GM12878 (cell line): ENCODE measurements around the gene FYB1. TPM values are rescaled to one million over a fixed set of nuclear protein-coding genes. Genes with fewer than 3 reads are reported as not detected.

Source experiments
- ATAC-seq: fragments of 200-7000 bp; cut with Tn5 transposase; 3 replicates; pipeline ENCODE4 v1.9.1; 2020; ENCODE audit warnings: mild to moderate bottlenecking, moderate library complexity
- BruUV-seq: library from RNA; stranded (reverse); fragments of 400-500 nt; replicated peaks from 2 replicates; lab custom pipeline; 2021; lab: Mats Ljungman, UMichigan
- CTCF ChIA-PET: fragments of 300-600 bp; sonication (Branson Sonifier 250); formaldehyde crosslinking; extraction: SDS; loops from one replicate; lab custom pipeline; 2021; ENCODE audit warnings: inconsistent platforms; lab: Yijun Ruan, JAX
- POLR2A ChIA-PET: fragments of 350-600 bp; formaldehyde crosslinking; extraction: SDS; loops from one replicate; lab custom pipeline; 2021; ENCODE audit warnings: inconsistent platforms; lab: Charles Lee
- RAD21 ChIA-PET: fragments of 300-600 bp; sonication (Branson Sonifier 250); formaldehyde crosslinking; loops from one replicate; lab custom pipeline; 2023; ENCODE audit warnings: antibody characterized with exemption; ENCODE audit not compliant: unreplicated experiment; lab: Charles Lee
- SMC1A ChIA-PET: fragments of 300-600 bp; sonication (Branson Sonifier 250); formaldehyde crosslinking; loops from one replicate; lab custom pipeline; 2023; ENCODE audit not compliant: unreplicated experiment, uncharacterized antibody; lab: Charles Lee
- DNase-seq: peaks from one replicate; pipeline ENCODE4 v3.0.0-alpha.2; 2011; ENCODE audit warnings: low read depth, low spot score
- FAIRE-seq: peaks from 3 replicates; lab custom pipeline; 2011; peaks lifted over from hg19 to GRCh38; lab: Jason Lieb, UNC
- H2AFZ ChIP-seq: 2 replicates; pipeline ENCODE4 v1.6.0; 2011; ENCODE audit warnings: low read depth, low read length, control low read depth; ENCODE audit not compliant: control insufficient read depth
- H3K27ac ChIP-seq: 2 replicates; pipeline ENCODE4 v1.5.1; 2011; ENCODE audit warnings: control low read depth; ENCODE audit not compliant: control insufficient read depth, insufficient read depth
- H3K27me3 ChIP-seq, 2 experiments: replicated peaks in 1 of 2; 2 replicates each; pipeline versions ENCODE4 v1.6.0 to v1.6.1; 2011; ENCODE audit warnings: low read length in 1 of 2; ENCODE audit not compliant: control insufficient read depth in 2 of 2, insufficient read depth in 2 of 2
- H3K36me3 ChIP-seq, 2 experiments: 2 replicates each; pipeline ENCODE4 v1.5.1; 2011; ENCODE audit warnings: low read length in 1 of 2; ENCODE audit not compliant: control insufficient read depth in 2 of 2, insufficient read depth in 2 of 2
- H3K4me1 ChIP-seq: 2 replicates; pipeline ENCODE4 v1.6.1; 2011; ENCODE audit warnings: mild to moderate bottlenecking, low read length, moderate library complexity, mixed read lengths; ENCODE audit not compliant: control insufficient read depth, insufficient read depth
- H3K4me2 ChIP-seq: 2 replicates; pipeline ENCODE4 v1.6.0; 2011; ENCODE audit warnings: control low read depth; ENCODE audit not compliant: control insufficient read depth, insufficient read depth
- H3K4me3 ChIP-seq: fragments of 200-600 bp; sonication (generic); 2 replicates; pipeline ENCODE4 v1.5.1; 2016
- H3K79me2 ChIP-seq: 2 replicates; pipeline ENCODE4 v1.6.0; 2011; ENCODE audit warnings: low read length; ENCODE audit not compliant: control insufficient read depth, insufficient read depth
- H3K9ac ChIP-seq: 2 replicates; pipeline ENCODE4 v1.8.0; 2011; ENCODE audit warnings: low read length, control low read depth, mixed read lengths; ENCODE audit not compliant: control insufficient read depth, insufficient read depth
- H3K9me3 ChIP-seq: replicated peaks from 3 replicates; pipeline ENCODE4 v1.5.1; 2011; ENCODE audit warnings: mild to moderate bottlenecking, low read length; ENCODE audit not compliant: control insufficient read depth, insufficient read depth
- H4K20me1 ChIP-seq: 2 replicates; pipeline ENCODE4 v1.6.0; 2011; ENCODE audit not compliant: control insufficient read depth, insufficient read depth
- ASH2L ChIP-seq: fragments of 300-600, 200-600 bp; sonication (generic); IDR thresholded peaks from 2 replicates; pipeline ENCODE4 v1.6.1; 2017; ENCODE audit warnings: low read depth, mild to moderate bottlenecking, borderline replicate concordance
- POLR2AphosphoS5 ChIP-seq: IDR thresholded peaks from 2 replicates; pipeline ENCODE4 v1.6.1; 2011; ENCODE audit warnings: mild to moderate bottlenecking, low read length, inconsistent platforms
- RELA ChIP-seq: fragments of 450-650 bp; IDR thresholded peaks from 2 replicates; pipeline ENCODE4 v1.8.0; 2014; ENCODE audit warnings: borderline replicate concordance; ENCODE audit not compliant: partially characterized antibody
- ZNF24 ChIP-seq: fragments of 450-650 bp; IDR thresholded peaks from 2 replicates; pipeline ENCODE4 v1.6.1; 2017; ENCODE audit warnings: antibody characterized with exemption, mild to moderate bottlenecking
- WGBS: methylation state at CpG from one replicate; pipeline ENCODE4 v1.1.6; 2016; ENCODE audit warnings: low lambda C conversion rate; ENCODE audit not compliant: insufficient replicate concordance, insufficient coverage; ENCODE audit errors: missing lambda C conversion rate; 5-methylcytosine and 5-hydroxymethylcytosine counted together
- in situ Hi-C: fragments of 300-500 bp; cut with MboI; formaldehyde crosslinking; loops from 9 replicates; pipeline ENCODE4 v1.14.3; 2018; ENCODE audit warnings: mixed read lengths
- intact Hi-C: fragments of 100-400 bp; cut with micrococcal nuclease; formaldehyde crosslinking; loops from one replicate; pipeline ENCODE4 v1.14.2; 2022; ENCODE audit not compliant: unreplicated experiment
- polyA plus RNA-seq, 11 experiments: library from polyadenylated mRNA; depleted of rRNA in 4 of 11; unstranded in 6 of 11; stranded (reverse) in 5 of 11; fragments of >200 nt; fragmentation: Nextera tagmentation in 4 of 11; fragmentation: Illumina TruSeq in 1 of 11; extraction: Ambion mirVana in 4 of 11; extraction: Trizol in 1 of 11; gene quantifications; 1 replicate in 1 of 11; 2 replicates in 10 of 11; pipeline versions ENCODE4 v1.2.1 to v1.2.3, GENCODE V29; 2011 to 2016; ENCODE audit warnings: inconsistent platforms in 2 of 11, missing spikeins in 2 of 11, low read depth in 1 of 11
- total RNA-seq, 4 experiments: library from RNA; depleted of rRNA in 3 of 4; stranded (reverse); fragments of >200 nt in 3 of 4; fragmentation: Illumina TruSeq in 1 of 4; extraction: Trizol in 1 of 4; gene quantifications; 2 replicates each; pipeline versions ENCODE4 v1.2.1 to v1.2.3, GENCODE V29; 2013 to 2021
- TF ChIP-seq, protein P1 (sequence below): fragments of 150-350 bp; IDR thresholded peaks from 2 replicates; pipeline ENCODE4 v1.6.1; 2014; ENCODE audit warnings: mild to moderate bottlenecking, low read depth, low read length
- TF ChIP-seq, protein P2 (sequence below): fragments of 450-650 bp; formaldehyde crosslinking; IDR thresholded peaks from 2 replicates; pipeline ENCODE4 v1.4.0; 2020; ENCODE audit warnings: mild to moderate bottlenecking, moderate library complexity

FYB1 gene
- total and polyA plus RNA-seq, 10 of the 15 experiments (the other 5 are each of a cell fraction or from before 2014, with no cell fraction given): 0.06 to 4.3 (median 0.25) TPM; not detected in 2

DNA sequence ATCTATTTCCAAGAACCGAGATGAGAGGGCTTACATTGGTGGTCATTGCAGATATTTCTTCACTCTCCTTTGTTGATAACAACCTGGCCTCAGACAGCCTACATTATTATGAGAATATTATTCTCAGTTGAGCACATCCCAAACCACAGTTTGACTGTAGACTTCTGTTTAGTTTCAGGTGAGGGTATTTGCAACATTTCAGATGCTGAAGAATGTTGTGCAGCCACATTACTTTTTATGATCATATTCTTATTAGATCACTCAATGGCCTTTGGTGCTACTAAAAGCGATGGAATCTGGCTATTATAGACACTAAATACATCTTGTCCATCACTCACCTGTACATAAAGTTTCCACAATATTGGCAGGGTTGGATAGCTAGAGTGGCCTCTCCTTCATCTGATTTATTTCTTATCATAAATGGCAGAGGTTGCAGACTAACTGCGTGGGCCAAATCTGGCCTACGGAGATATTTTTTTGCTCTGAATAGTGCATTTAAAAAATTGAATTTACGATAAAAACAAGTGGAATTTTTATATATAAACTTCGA is 119.0 kb downstream of the FYB1 start (continued):
- TF ChIP-seq POLR2AphosphoS5 (no peak), ASH2L (no peak)

DNA sequence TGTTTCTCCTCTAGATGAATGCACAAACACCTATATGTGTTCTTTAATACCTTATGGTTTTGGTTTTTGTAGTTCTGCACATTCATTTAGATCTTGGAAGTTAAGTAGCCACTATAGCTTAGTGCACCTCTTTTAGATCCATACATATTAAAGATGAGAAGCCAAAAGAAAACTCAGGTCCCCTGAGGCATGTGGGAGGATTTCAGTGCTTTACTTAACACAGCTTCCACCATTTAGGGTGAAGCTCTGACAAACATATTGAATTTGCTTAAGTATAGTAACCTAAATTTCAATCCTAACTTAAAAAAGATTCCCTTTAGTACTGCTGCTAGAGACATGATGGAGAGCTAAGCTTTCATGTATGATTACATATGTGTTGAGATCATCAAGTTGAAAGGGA is 119.5 kb downstream of the FYB1 start:
- SMC1A ChIA-PET: interaction anchor here (0.9 to 1.2 kb wide), 2 partner anchors 12 to 19 kb away, joined by 3 read pairs; no protein-coding TSS in a partner anchor
- H3K4me1 ChIP-seq: no peaks in the 10 kb centered on the region
- H3K9ac ChIP-seq: no peak overlapping the region
- DNase-seq: no peak
- intact Hi-C loops (no loop called here), in situ Hi-C loops (loop anchor here (25.0 kb wide), 1 partner anchor 663 kb away; no protein-coding TSS in a partner anchor)
- H3K9me3 ChIP-seq: no peaks in the 10 kb centered on the region
- no peak for TF ChIP-seq RELA
- no peak overlapping the region for H3K27ac ChIP-seq
- POLR2A ChIA-PET: no interaction called here
- CTCF ChIA-PET: interaction anchor here (1.0 to 1.6 kb wide), 2 partner anchors 9 to 13 kb away, joined by 3 to 4 read pairs; no protein-coding TSS in a partner anchor
- RAD21 ChIA-PET: no interaction called here
- no peak for FAIRE-seq
- no peaks in the 10 kb centered on the region for H3K36me3 ChIP-seq
- no TSS peak for BruUV-seq
- H2AFZ ChIP-seq: no peak overlapping the region
- no peaks in the 10 kb centered on the region for H4K20me1 ChIP-seq
- ATAC-seq: no peak
- no peaks in the 10 kb centered on the region for H3K27me3 ChIP-seq
- no peaks in the 10 kb centered on the region for H3K79me2 ChIP-seq
- no peak overlapping the region for H3K4me3 ChIP-seq
- H3K4me2 ChIP-seq: no peak overlapping the region

DNA sequence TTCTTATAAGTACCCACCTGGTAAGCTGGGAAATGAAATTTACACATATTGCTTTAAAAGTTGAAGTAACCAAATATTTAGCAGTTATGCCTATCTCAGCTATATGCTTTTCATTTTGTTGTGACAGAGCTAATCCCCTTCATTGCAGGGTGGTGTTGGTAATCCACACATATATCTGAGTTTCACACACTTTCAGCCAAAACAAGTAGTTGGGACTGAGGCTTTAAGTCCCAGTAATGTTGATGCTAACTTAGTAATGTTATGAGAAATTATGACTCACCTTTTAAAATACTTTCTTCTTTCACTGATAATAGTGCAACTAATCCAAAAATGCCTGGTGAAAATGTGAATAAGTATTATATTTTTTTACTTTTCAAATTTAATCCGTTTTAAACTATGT is 126.0 kb downstream of the FYB1 start:
- ChIA-PET SMC1A (no interaction called here), CTCF (no interaction called here), RAD21 (no interaction called here), POLR2A (no interaction called here)
- in situ Hi-C loops: loop anchor here (25.0 kb wide), 1 partner anchor 656 kb away; no protein-coding TSS in a partner anchor
- 0% methylated on average over 1 of the region's 1 CpG for WGBS
- no peaks in the 10 kb centered on the region for H4K20me1 ChIP-seq
- FAIRE-seq (no peak), DNase-seq (no peak), ATAC-seq (no peak)
- no peak overlapping the region for H3K27ac ChIP-seq
- no peak overlapping the region for H3K4me2 ChIP-seq
- intact Hi-C loops: no loop called here
- H3K27me3 ChIP-seq: no peaks in the 10 kb centered on the region
- H2AFZ ChIP-seq: no peak overlapping the region
- no peaks in the 10 kb centered on the region for H3K36me3 ChIP-seq
- H3K4me1 ChIP-seq: no peaks in the 10 kb centered on the region
- H3K4me3 ChIP-seq: no peak overlapping the region
- H3K9ac ChIP-seq: no peak overlapping the region
- BruUV-seq: no TSS peak
- no peaks in the 10 kb centered on the region for H3K79me2 ChIP-seq
- no peaks in the 10 kb centered on the region; the same call in 2 of the 3 replicates for H3K9me3 ChIP-seq
- TF ChIP-seq, protein P1, sequence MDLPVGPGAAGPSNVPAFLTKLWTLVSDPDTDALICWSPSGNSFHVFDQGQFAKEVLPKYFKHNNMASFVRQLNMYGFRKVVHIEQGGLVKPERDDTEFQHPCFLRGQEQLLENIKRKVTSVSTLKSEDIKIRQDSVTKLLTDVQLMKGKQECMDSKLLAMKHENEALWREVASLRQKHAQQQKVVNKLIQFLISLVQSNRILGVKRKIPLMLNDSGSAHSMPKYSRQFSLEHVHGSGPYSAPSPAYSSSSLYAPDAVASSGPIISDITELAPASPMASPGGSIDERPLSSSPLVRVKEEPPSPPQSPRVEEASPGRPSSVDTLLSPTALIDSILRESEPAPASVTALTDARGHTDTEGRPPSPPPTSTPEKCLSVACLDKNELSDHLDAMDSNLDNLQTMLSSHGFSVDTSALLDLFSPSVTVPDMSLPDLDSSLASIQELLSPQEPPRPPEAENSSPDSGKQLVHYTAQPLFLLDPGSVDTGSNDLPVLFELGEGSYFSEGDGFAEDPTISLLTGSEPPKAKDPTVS: no peak
- TF ChIP-seq, protein P2, sequence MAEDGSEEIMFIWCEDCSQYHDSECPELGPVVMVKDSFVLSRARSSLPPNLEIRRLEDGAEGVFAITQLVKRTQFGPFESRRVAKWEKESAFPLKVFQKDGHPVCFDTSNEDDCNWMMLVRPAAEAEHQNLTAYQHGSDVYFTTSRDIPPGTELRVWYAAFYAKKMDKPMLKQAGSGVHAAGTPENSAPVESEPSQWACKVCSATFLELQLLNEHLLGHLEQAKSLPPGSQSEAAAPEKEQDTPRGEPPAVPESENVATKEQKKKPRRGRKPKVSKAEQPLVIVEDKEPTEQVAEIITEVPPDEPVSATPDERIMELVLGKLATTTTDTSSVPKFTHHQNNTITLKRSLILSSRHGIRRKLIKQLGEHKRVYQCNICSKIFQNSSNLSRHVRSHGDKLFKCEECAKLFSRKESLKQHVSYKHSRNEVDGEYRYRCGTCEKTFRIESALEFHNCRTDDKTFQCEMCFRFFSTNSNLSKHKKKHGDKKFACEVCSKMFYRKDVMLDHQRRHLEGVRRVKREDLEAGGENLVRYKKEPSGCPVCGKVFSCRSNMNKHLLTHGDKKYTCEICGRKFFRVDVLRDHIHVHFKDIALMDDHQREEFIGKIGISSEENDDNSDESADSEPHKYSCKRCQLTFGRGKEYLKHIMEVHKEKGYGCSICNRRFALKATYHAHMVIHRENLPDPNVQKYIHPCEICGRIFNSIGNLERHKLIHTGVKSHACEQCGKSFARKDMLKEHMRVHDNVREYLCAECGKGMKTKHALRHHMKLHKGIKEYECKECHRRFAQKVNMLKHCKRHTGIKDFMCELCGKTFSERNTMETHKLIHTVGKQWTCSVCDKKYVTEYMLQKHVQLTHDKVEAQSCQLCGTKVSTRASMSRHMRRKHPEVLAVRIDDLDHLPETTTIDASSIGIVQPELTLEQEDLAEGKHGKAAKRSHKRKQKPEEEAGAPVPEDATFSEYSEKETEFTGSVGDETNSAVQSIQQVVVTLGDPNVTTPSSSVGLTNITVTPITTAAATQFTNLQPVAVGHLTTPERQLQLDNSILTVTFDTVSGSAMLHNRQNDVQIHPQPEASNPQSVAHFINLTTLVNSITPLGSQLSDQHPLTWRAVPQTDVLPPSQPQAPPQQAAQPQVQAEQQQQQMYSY (CRISPR knock-in tag): no peak
- no peak for TF ChIP-seq ZNF24
